Peyer's patch (tissue), 4 donors: ENCODE measurements around the gene FAM236B. TPM values are rescaled to one million over a fixed set of nuclear protein-coding genes. Genes with fewer than 3 reads are reported as not detected.
"Not testable (repeated sequence)": the region's sequence is repeated elsewhere in the genome, so short reads cannot be mapped to it uniquely, and the experiment has no call there.

Source experiments
- DNase-seq, 3 donors: peaks; one replicate each; pipeline ENCODE4 v3.0.0-alpha.2; 2017 to 2019
- H3K27ac ChIP-seq, 4 donors: fragments of 200-600 bp; sonication (generic); one replicate each; pipeline ENCODE4 v1.5.1; 2016 to 2019
- H3K27me3 ChIP-seq, 2 donors: fragments of 200-600 bp; sonication (generic); one replicate each; pipeline ENCODE4 v1.5.1; 2019
- H3K36me3 ChIP-seq, 3 donors: fragments of 200-600 bp; sonication (generic); one replicate each; pipeline ENCODE4 v1.5.1; 2016 to 2019
- H3K4me1 ChIP-seq, 4 donors: fragments of 200-600 bp; sonication (generic); one replicate each; pipeline ENCODE4 v1.5.1; 2016 to 2019
- H3K4me3 ChIP-seq, 4 donors: fragments of 200-600 bp; sonication (generic); 1 replicate in 3 of 4; 2 replicates in 1 of 4; pipeline ENCODE4 v1.5.1; 2016 to 2019; ENCODE audit warnings: mild to moderate bottlenecking in 1 of 4
- H3K9me3 ChIP-seq, 4 donors: fragments of 200-600 bp; sonication (generic); one replicate each; pipeline ENCODE4 v1.5.1; 2016 to 2019; ENCODE audit warnings: mild to moderate bottlenecking in 1 of 4
- POLR2A ChIP-seq, 2 donors: fragments of 450-650 bp; IDR thresholded peaks; one replicate each; pipeline ENCODE4 v1.5.1; 2017; ENCODE audit warnings: antibody characterized with exemption in 2 of 2, mild to moderate bottlenecking in 2 of 2, moderate library complexity in 2 of 2
- small RNA-seq, 2 donors: library from RNA; depleted of rRNA; stranded (forward); fragments of <200 nt; gene quantifications; one replicate each; pipeline ENCODE3, GENCODE V24; 2016
- total RNA-seq, 4 donors: library from RNA; depleted of rRNA; stranded (reverse); fragments of >200 nt; gene quantifications; one replicate each; pipeline ENCODE4 v1.1.0, GENCODE V29; 2016
- TF ChIP-seq, protein P1 (sequence below), 6 experiments: fragments of 450-650 bp in 4 of 6; fragments of 200-600 bp in 2 of 6; sonication (generic) in 1 of 6; IDR thresholded peaks; one replicate each; pipeline ENCODE4 v1.5.1; 2017 to 2019; ENCODE audit warnings: antibody characterized with exemption in 6 of 6, mild to moderate bottlenecking in 3 of 6, moderate library complexity in 1 of 6

FAM236B gene
- total RNA-seq, 4 donors from 2014 or later = not detected

- Histone ChIP-seq H3K36me3 (no peaks in the 10 kb centered on the region), H3K27me3 (no peaks in the 10 kb centered on the region), H3K9me3 (no peaks in the 10 kb centered on the region), H3K4me3 (no peak overlapping the region), H3K4me1 (no peaks in the 10 kb centered on the region), H3K27ac (no peak overlapping the region)
- TF ChIP-seq, protein P1, sequence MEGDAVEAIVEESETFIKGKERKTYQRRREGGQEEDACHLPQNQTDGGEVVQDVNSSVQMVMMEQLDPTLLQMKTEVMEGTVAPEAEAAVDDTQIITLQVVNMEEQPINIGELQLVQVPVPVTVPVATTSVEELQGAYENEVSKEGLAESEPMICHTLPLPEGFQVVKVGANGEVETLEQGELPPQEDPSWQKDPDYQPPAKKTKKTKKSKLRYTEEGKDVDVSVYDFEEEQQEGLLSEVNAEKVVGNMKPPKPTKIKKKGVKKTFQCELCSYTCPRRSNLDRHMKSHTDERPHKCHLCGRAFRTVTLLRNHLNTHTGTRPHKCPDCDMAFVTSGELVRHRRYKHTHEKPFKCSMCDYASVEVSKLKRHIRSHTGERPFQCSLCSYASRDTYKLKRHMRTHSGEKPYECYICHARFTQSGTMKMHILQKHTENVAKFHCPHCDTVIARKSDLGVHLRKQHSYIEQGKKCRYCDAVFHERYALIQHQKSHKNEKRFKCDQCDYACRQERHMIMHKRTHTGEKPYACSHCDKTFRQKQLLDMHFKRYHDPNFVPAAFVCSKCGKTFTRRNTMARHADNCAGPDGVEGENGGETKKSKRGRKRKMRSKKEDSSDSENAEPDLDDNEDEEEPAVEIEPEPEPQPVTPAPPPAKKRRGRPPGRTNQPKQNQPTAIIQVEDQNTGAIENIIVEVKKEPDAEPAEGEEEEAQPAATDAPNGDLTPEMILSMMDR (IDR thresholded peaks at IDR 0.05) = no peak
- no peak for TF ChIP-seq POLR2A (IDR thresholded peaks at IDR 0.05)
- no peak for DNase-seq
These were observed 46.9 kb downstream of the FAM236B start for GRCh38 chrX:72735561-72735960.

GRCh38 chrX:72733636-72734035 lies 48.8 kb downstream of the FAM236B start:
- H3K4me3 ChIP-seq, H3K36me3 ChIP-seq, H3K4me1 ChIP-seq, H3K27me3 ChIP-seq, DNase-seq, H3K9me3 ChIP-seq, H3K27ac ChIP-seq: not testable (repeated sequence)

Small RNA genes lying within 50 kb of the gene (small RNA-seq; reads per million reads assigned to genes)
- 0 reads per million in 2 donors for gene RNU1-112P

Other genes starting within 250 kb of the FAM236B start
- 10 to 100 TPM; 24.2 to 48.9 (median 46.0) TPM for gene HDAC8, start 209.8 kb downstream of the FAM236B start, total RNA-seq
- 1 to 10 TPM; 2.5 to 6.3 (median 4.4) TPM for gene PHKA1, start 68.4 kb downstream of the FAM236B start, total RNA-seq
- not detected for gene DMRTC1B, start 5.8 kb downstream of the FAM236B start, total RNA-seq
- gene FAM236D, start 25.6 kb upstream of the FAM236B start, total RNA-seq = not detected
- gene FAM236C, start 130.0 kb upstream of the FAM236B start, total RNA-seq = not detected
- gene FAM236A, start 155.5 kb upstream of the FAM236B start, total RNA-seq = not detected
- not detected for gene DMRTC1, start 161.2 kb upstream of the FAM236B start, total RNA-seq
- not detected for gene PABPC1L2B, start 220.3 kb upstream of the FAM236B start, total RNA-seq